Epithelial cell of prostate (primary cell): Measurements from ENCODE around the gene KAT2B.

ENCODE experiments used
- DNase-seq: peaks from one replicate; pipeline ENCODE4 v3.0.0-alpha.2; 2011; ENCODE audit warnings: low read depth, low spot score
- H3K27ac ChIP-seq: fragments of 450-650 bp; 2 replicates; pipeline ENCODE4 v1.5.1; 2017; ENCODE audit warnings: mild to moderate bottlenecking

KAT2B gene

GRCh38 chr3:20194793-20195460, 154.7 kb downstream of the KAT2B start:
- H3K27ac ChIP-seq = no peak overlapping the region

GRCh38 chr3:20197775-20198174, 157.5 kb downstream of the KAT2B start:
- no peak overlapping the region for H3K27ac ChIP-seq
- peak; percentile 12 for DNase-seq

More at GRCh38 chr3:20194793-20195460, 154.7 kb downstream of the KAT2B start:
- no peak for DNase-seq

GRCh38 chr3:20201143-20201542, 160.9 kb downstream of the KAT2B start:
- no peak for DNase-seq

More at GRCh38 chr3:20201143-20201542, 160.9 kb downstream of the KAT2B start:
- H3K27ac ChIP-seq = no peak overlapping the region
